ENCODE results near the gene C2orf49. TPM values are rescaled to one million over a fixed set of nuclear protein-coding genes. Genes with fewer than 3 reads are reported as not detected.
A peak's percentile ranks its signal among the peaks of the same experiment; 100 is the strongest.

The C2orf49 gene
- total RNA-seq = 23.2 TPM

DNA sequence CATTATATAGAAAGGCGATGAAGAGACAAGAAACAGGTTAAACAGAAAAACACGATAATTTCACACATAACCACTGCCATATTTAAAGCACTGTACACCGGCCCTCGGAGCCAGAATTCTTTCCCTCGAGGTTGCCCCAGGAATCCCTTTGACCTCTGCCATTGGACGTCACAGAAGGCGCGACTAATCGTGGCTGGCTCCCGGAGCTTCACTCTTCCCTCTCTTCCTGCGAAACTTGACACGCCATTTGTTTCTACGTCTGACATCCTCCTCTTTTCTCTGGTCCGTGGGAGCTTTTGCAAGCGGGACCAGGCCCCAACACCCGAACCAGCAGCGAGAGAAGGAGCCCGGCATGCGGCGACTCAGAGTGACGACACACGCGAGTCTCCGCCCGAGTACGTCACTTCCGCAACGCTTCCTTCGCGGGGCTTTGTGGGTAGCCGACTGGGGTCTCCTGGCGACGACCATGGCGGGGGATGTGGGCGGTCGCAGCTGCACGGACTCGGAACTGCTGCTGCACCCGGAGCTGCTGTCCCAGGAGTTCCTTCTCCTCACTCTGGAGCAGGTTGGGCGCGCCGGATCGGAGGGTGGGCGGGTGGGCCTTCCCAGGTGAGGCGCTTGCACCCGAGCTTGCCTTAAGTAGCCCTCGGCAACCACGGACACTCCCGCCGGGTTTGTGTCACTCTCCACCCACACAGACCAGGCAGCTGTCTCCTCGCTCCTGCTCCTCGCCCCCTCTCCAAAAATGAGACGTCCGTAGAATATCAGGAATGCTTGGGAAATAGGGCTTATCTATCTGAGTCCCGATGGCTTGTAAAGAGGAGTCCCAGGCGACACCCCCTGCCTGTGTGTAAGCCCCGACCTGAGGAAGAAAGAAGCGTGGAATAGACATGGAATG lies at the start of gene C2orf49:
TSS of gene C2orf49 (plus strand) at position 419 of the 898 bp plus-strand sequence. CDS start at position 467, 48 bp downstream.
- peak within 1 kb of the TSS; percentile 67 for H3K4me3 ChIP-seq (ENCODE audit: low read length)
- H3K27me3 ChIP-seq (ENCODE audit: insufficient read depth, low read length) = no peaks in the 10 kb centered on the region
- H3K4me1 ChIP-seq (ENCODE audit: insufficient read depth, low read length) = peaks cover 17% of the 10 kb centered on the region
- no peaks in the 10 kb centered on the region for H3K9me3 ChIP-seq (ENCODE audit: low read depth, low read length)

DNA sequence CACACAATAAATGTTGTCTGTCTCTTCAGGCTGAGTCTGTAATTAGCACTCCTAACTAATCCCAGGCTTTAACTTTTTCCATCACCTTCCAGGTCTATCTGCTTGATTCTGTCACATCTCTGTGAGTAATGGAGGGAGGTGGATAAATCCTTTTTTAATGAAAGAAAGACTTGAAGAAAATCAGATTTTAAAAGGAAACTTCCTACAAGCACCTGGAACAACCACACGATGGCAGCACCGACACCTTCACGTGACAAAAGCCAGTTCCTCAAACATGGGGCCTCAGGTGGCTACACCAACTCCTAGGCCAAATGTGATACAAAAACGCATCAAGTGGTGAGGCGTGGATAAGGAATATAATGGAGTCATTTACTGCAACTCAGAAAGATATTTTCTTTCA lies 49.6 kb upstream of the C2orf49 start:
- Histone ChIP-seq H3K27me3 (ENCODE audit: insufficient read depth, low read length) (no peaks in the 10 kb centered on the region), H3K9me3 (ENCODE audit: low read depth, low read length) (no peaks in the 10 kb centered on the region), H3K4me3 (ENCODE audit: low read length) (no peak overlapping the region), H3K4me1 (ENCODE audit: insufficient read depth, low read length) (no peaks in the 10 kb centered on the region)

DNA sequence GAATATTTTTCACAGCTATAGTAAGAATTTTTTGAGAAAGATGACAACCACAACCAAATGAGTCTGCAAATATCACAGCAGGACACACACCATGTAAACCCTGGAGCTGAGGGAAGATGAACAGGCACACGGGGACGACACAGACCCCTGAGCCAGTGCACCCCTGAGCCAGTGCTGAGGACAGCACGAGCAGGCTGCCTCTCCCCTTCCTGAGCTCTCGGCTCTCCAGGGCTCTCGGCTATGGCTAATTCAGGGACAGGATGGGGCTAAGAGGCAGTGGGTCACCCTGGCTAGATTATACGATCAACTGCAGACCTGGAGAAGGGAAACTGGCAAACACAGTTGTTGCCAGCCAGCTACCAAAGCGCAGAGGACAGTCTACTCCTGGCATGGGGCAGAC lies 49.2 kb upstream of the C2orf49 start:
- H3K27me3 ChIP-seq (ENCODE audit: insufficient read depth, low read length) = no peaks in the 10 kb centered on the region
- H3K4me3 ChIP-seq (ENCODE audit: low read length) = no peak overlapping the region
- H3K9me3 ChIP-seq (ENCODE audit: low read depth, low read length) = no peaks in the 10 kb centered on the region
- no peaks in the 10 kb centered on the region for H3K4me1 ChIP-seq (ENCODE audit: insufficient read depth, low read length)

DNA sequence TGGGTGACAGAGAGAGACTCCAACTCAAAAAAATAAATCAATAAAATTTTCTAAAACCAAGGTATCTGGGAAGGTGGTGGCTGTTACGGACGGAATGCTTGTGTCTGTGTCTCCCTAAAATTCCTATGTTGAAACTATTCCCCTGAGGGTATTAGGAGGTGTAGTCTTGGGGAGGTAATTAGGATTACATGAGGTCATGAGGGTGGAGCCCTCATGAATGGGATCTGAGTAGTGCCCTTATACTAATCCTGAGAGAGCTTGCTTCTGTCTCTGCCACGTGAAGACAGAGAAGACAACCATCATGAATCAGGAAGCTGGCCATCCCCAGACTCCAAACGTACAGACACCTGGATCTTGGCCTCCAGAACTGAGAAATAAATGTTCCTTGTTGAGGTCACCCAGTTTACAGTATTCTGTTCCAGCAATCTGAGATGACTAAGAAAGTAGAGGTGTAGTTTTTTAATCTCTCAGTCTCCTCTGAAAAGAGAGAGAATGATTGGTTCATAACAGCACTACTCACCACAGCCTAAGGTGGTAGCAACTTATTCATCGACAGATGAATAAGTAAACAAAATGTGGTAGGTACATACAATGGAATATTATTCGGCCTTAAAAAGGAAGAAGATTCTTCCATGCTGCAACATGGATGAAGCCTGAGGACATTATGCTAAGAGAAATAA lies 46.2 kb upstream of the C2orf49 start:
- H3K4me3 ChIP-seq (ENCODE audit: low read length) = no peak overlapping the region
- no peaks in the 10 kb centered on the region for H3K27me3 ChIP-seq (ENCODE audit: insufficient read depth, low read length)
- H3K4me1 ChIP-seq (ENCODE audit: insufficient read depth, low read length) = no peaks in the 10 kb centered on the region
- no peaks in the 10 kb centered on the region for H3K9me3 ChIP-seq (ENCODE audit: low read depth, low read length)

DNA sequence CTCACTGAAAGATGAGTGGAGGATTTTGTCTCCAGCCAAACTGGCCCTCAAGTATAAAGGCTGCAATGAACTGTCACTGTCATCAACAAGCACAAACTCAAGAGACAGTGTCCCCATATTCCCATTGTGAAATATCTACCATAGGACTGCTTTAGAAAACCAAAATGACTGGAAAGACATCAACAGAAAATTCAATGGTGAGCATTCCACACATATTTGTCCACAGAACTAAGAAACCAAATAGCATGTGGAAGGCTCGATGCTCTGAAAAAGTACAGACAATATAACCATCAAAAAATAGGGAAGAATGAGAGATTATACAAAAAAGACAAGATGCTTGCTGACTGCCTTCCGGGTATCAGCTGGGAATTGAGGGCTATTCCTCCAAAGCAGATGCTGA lies 45.4 kb upstream of the C2orf49 start:
- no peaks in the 10 kb centered on the region for H3K4me1 ChIP-seq (ENCODE audit: insufficient read depth, low read length)
- no peak overlapping the region for H3K4me3 ChIP-seq (ENCODE audit: low read length)

DNA sequence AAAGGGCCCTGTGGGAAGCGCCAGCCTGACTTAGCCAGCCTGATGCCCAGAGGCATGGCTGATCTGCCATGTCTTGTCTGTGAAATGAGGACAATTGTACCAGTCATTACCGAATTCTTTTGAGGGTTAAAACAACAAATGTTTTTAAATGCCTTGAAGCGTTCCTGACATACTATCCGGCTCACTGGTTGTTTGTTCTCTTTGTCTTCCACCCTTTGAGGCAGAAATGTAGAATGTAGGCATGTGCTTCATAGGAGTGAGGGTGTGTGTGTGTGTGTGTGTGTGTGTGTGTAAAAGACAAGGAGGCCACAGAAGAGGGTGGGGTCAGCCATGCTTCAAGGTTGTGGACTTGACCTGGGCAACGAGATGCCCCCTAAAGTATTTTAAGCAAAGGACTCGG lies 43.3 kb upstream of the C2orf49 start:
- Histone ChIP-seq H3K27me3 (ENCODE audit: insufficient read depth, low read length) (no peaks in the 10 kb centered on the region), H3K4me1 (ENCODE audit: insufficient read depth, low read length) (no peaks in the 10 kb centered on the region), H3K4me3 (ENCODE audit: low read length) (no peak overlapping the region), H3K9me3 (ENCODE audit: low read depth, low read length) (no peaks in the 10 kb centered on the region)

More for the DNA sequence above, 45.4 kb upstream of the C2orf49 start:
- Histone ChIP-seq H3K9me3 (ENCODE audit: low read depth, low read length) (no peaks in the 10 kb centered on the region), H3K27me3 (ENCODE audit: insufficient read depth, low read length) (no peaks in the 10 kb centered on the region)

DNA sequence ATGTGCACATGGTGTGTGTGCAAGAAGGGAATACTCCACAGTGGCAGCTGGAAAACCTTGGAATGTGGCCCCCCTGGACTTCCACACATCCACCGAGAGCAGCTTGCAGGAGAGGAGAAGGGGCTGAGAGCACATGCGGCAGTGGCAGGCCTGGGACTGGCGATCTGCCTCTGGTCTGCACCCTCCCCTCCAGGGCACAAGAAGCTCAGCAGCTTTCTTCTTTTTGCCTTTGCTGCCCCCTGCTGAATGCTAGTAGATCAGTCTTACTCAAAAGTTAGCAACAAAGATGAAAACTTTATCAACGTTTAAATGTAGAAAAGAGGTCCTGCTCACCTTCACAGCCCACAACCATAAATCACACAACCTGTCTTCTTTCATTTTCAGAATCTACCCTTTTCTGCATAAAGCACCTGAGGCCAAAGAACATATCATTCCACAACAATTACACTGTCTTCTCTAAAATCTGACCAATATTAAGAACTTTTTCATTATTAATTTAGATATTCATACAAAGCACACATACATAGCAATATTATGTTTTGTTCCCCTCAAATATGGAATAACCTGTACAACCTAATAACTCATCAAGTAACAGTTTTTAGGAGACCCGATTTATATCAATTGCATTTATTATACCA lies 42.4 kb upstream of the C2orf49 start:
- H3K4me1 ChIP-seq (ENCODE audit: insufficient read depth, low read length) = no peaks in the 10 kb centered on the region
- no peak overlapping the region for H3K4me3 ChIP-seq (ENCODE audit: low read length)
- H3K27me3 ChIP-seq (ENCODE audit: insufficient read depth, low read length) = no peaks in the 10 kb centered on the region
- no peaks in the 10 kb centered on the region for H3K9me3 ChIP-seq (ENCODE audit: low read depth, low read length)

DNA sequence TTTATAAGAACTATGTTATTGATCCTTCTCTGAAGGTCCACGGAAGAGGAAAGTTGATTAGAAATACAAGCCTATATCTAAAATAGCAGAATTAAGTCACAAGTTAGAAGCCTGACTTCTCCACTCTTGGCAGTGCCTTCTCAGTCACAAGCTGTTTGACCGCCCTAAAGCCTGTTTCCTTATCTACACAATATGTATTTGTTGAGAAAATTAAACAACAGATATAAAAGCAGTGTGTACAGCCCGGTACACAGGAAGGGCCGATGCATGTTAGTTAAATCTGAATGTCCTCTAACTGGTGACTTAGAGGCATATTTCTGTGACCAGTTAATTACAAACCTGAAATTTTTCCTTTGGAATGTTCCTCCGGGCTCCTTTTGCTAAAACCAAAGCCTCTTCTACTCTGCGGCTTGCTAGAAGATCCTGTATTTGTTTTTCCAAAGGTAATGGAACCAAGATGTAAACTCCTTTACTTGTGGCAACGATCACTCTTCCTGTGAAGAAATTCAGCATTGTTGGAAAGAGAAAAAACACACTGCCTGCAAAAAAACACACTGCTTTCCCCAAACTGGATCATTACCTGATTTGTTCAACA lies 41.2 kb upstream of the C2orf49 start:
- Histone ChIP-seq H3K4me3 (ENCODE audit: low read length) (no peak overlapping the region), H3K4me1 (ENCODE audit: insufficient read depth, low read length) (no peaks in the 10 kb centered on the region), H3K27me3 (ENCODE audit: insufficient read depth, low read length) (no peaks in the 10 kb centered on the region), H3K9me3 (ENCODE audit: low read depth, low read length) (no peaks in the 10 kb centered on the region)

DNA sequence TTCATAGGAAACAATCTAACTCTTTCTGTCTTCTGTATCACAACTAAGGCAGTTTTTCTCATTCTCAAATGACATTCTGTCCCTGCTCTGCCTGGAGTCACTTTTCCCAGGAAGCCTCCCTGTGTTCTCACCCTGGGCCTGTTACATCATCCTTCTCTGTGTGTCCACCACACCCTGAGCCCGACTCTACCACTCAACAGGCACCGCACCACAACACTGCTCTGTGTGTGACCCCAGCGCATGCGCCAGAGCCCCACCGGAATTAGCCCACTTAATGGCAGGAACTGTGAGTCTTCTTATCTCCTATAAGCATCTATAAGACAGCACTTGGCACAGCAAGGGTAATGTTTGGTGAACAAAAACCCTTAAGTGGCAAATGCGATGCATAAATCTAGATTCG lies 40.1 kb upstream of the C2orf49 start:
- Histone ChIP-seq H3K27me3 (ENCODE audit: insufficient read depth, low read length) (no peaks in the 10 kb centered on the region), H3K9me3 (ENCODE audit: low read depth, low read length) (no peaks in the 10 kb centered on the region), H3K4me3 (ENCODE audit: low read length) (no peak overlapping the region), H3K4me1 (ENCODE audit: insufficient read depth, low read length) (no peaks in the 10 kb centered on the region)

DNA sequence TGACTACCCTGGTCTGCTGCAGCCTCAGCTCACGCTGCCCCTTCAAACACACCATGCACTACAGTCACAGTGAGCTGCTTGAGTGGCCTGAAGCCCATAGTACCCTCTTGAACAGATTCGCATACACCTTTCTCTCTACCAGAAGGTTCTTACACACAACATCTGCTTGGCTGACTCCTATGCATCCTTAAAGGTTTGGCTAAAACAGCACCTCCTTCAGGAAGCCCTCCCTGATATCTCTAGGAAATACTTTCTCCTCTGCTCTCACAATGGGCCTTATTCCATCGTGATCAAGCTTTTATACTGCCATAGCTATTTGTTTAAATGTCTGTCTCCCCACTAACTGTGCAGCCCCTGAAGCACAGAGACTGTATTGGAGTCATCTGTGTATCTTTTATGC lies 39.3 kb upstream of the C2orf49 start:
- no peak overlapping the region for H3K4me3 ChIP-seq (ENCODE audit: low read length)
- H3K27me3 ChIP-seq (ENCODE audit: insufficient read depth, low read length) = no peaks in the 10 kb centered on the region
- H3K4me1 ChIP-seq (ENCODE audit: insufficient read depth, low read length) = no peaks in the 10 kb centered on the region
- no peaks in the 10 kb centered on the region for H3K9me3 ChIP-seq (ENCODE audit: low read depth, low read length)

DNA sequence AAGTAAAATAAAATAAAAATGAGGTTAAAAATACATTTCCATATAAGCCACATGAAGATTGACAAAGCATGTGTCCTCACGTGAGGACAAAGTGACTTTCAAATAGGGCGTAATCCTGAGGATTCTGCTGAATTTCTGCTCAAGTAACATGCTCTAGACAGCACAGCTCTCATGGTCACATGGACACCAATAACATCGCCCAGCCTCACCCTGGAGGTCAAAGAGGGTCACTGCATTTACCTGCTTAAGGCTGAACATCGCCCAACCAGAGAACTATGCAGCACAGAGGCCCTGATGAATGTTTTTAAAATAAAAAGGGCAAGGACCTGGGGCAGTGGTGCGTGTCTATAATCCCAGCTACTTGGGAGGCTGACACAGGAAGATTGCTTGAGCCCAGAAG lies 38.0 kb upstream of the C2orf49 start:
- Histone ChIP-seq H3K4me3 (ENCODE audit: low read length) (no peak overlapping the region), H3K9me3 (ENCODE audit: low read depth, low read length) (no peaks in the 10 kb centered on the region), H3K27me3 (ENCODE audit: insufficient read depth, low read length) (no peaks in the 10 kb centered on the region), H3K4me1 (ENCODE audit: insufficient read depth, low read length) (no peaks in the 10 kb centered on the region)

DNA sequence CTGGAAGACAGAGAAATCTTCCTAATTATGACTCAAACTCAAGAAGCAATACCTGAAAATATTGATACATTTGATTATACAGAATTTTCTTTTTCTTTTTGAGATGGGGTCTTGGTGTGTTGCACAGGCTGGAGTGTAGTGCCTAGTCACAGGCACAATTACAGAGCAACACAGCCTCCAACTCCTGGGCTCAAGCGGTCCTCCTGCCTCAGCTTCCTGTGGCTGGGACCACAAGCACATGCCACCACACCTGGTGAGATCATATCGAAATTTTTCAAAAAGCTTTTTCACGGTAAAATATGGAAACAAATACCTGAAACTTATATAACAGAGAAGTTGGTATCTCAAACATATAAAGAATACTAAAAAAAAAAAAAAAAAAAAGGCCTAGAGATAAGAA lies 35.7 kb upstream of the C2orf49 start:
- H3K9me3 ChIP-seq (ENCODE audit: low read depth, low read length) = no peaks in the 10 kb centered on the region
- no peak overlapping the region for H3K4me3 ChIP-seq (ENCODE audit: low read length)
- H3K27me3 ChIP-seq (ENCODE audit: insufficient read depth, low read length) = no peaks in the 10 kb centered on the region
- H3K4me1 ChIP-seq (ENCODE audit: insufficient read depth, low read length) = no peaks in the 10 kb centered on the region

DNA sequence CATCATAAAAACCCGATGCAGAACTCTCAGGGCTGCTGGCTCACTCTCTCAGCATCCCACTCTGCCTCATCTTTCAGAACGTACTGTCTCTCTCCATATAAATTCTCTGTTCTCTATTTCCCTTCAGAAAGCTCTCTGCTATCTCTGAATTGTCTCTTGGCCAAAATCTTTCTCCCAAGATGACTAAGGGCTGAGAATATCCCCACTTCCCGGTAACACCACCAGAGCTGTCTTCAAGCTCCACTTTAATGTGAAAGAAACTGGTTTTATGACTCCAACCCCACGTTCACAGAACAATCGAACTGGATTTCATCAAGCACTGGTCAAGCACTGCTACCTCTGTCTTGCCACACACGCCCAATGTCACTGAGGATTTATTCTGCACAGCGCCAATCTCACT lies 30.2 kb upstream of the C2orf49 start:
- H3K27me3 ChIP-seq (ENCODE audit: insufficient read depth, low read length) = no peaks in the 10 kb centered on the region
- H3K4me1 ChIP-seq (ENCODE audit: insufficient read depth, low read length) = peaks cover 15% of the 10 kb centered on the region
- no peaks in the 10 kb centered on the region for H3K9me3 ChIP-seq (ENCODE audit: low read depth, low read length)
- no peak overlapping the region for H3K4me3 ChIP-seq (ENCODE audit: low read length)

DNA sequence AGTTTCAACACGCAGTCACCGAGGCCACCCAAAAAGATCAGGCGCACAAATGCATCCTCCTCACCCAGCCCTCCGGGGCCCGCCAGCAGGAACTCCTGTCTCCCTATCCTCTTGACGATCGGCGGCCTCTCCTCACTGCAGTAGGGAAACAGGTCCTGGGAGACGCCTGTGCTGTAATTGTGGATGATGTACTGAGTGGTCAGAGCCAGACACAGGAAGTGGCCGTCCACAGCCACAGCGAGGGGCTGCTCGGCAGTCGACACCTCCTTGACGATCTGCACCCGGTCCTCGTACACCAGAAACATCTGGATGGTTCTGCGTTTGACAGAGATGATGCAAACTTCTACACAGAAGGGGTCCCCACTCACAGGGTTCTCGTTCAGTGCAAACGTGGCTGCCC lies 29.8 kb upstream of the C2orf49 start:
- no peaks in the 10 kb centered on the region for H3K27me3 ChIP-seq (ENCODE audit: insufficient read depth, low read length)
- H3K4me1 ChIP-seq (ENCODE audit: insufficient read depth, low read length) = peaks cover 15% of the 10 kb centered on the region
- H3K9me3 ChIP-seq (ENCODE audit: low read depth, low read length) = no peaks in the 10 kb centered on the region
- H3K4me3 ChIP-seq (ENCODE audit: low read length) = no peak overlapping the region

DNA sequence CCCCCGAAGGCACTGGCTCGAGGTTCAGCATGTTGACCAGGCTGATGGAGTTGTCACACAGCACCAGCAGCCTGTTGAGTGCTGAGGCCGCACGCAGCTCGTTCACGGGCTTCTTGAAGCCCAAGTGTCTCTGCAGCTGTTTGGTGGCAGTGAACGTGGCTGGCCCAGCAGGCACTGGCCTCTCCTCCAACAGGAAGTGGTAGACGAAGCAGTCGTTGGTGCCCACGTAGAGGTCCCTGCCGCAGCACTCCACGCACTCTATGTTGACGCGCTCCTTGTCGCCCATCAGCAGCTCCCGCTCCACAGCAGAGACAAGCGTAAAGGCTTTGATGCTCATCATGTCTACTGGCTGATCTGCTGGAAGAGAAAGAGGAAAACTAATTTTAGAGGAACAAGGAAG lies 29.4 kb upstream of the C2orf49 start:
- no peaks in the 10 kb centered on the region for H3K9me3 ChIP-seq (ENCODE audit: low read depth, low read length)
- H3K4me1 ChIP-seq (ENCODE audit: insufficient read depth, low read length) = peaks cover 16% of the 10 kb centered on the region
- no peaks in the 10 kb centered on the region for H3K27me3 ChIP-seq (ENCODE audit: insufficient read depth, low read length)
- H3K4me3 ChIP-seq (ENCODE audit: low read length) = no peak overlapping the region

Measured in mononuclear cell (primary cell).